Neuron (in vitro differentiated cells): ENCODE results near the gene KCTD4.

ENCODE experiments used
- H2AFZ ChIP-seq: one replicate; pipeline ENCODE4 v1.6.1; 2013; ENCODE audit warnings: low read depth, mild to moderate bottlenecking, inconsistent platforms, low read length, moderate library complexity
- H3K27me3 ChIP-seq: one replicate; pipeline ENCODE4 v1.6.1; 2013; ENCODE audit warnings: low read length; ENCODE audit not compliant: insufficient read depth
- H3K36me3 ChIP-seq: one replicate; pipeline ENCODE4 v1.6.1; 2013; ENCODE audit warnings: low read length; ENCODE audit not compliant: insufficient read depth
- H3K4me1 ChIP-seq: one replicate; pipeline ENCODE4 v1.6.1; 2013; ENCODE audit warnings: low read length; ENCODE audit not compliant: insufficient read depth
- H3K4me3 ChIP-seq: 2 replicates; pipeline ENCODE4 v1.5.1; 2013; ENCODE audit warnings: mild to moderate bottlenecking, low read length, moderate library complexity
- H3K9me3 ChIP-seq: one replicate; pipeline ENCODE4 v1.6.1; 2013; ENCODE audit warnings: low read length

The KCTD4 gene

DNA sequence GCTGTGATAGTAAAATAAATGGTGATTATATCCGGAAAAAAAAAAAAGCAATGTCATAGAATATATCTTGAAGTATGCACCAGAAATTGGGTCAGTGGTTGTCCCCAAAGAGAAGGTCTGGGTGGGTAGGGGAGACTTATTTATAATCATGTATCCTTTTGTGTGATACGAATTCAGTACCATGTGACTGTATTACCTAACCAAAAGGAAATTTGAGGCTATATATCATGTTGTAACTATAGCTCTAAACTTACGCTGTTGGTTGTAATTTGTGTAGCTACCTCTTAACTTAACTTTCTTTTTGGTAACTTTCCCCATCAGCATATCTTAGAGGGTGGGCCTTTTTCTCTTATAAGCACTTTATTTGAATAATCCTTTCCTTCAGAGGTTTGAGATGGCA lies 25.2 kb upstream of the KCTD4 start:
- Histone ChIP-seq H3K4me3 (no peak overlapping the region), H3K27me3 (no peaks in the 10 kb centered on the region), H3K4me1 (no peaks in the 10 kb centered on the region), H2AFZ (no peak overlapping the region), H3K36me3 (peaks cover 2% of the 10 kb centered on the region), H3K9me3 (no peaks in the 10 kb centered on the region)

- no peak overlapping the region for H3K4me3 ChIP-seq
- H2AFZ ChIP-seq = no peak overlapping the region
- H3K36me3 ChIP-seq = peaks cover 2% of the 10 kb centered on the region
- no peaks in the 10 kb centered on the region for H3K4me1 ChIP-seq
- no peaks in the 10 kb centered on the region for H3K9me3 ChIP-seq
- no peaks in the 10 kb centered on the region for H3K27me3 ChIP-seq
Measured at GRCh38 chr13:45225370-45225769, 24.5 kb upstream of the KCTD4 start.

DNA sequence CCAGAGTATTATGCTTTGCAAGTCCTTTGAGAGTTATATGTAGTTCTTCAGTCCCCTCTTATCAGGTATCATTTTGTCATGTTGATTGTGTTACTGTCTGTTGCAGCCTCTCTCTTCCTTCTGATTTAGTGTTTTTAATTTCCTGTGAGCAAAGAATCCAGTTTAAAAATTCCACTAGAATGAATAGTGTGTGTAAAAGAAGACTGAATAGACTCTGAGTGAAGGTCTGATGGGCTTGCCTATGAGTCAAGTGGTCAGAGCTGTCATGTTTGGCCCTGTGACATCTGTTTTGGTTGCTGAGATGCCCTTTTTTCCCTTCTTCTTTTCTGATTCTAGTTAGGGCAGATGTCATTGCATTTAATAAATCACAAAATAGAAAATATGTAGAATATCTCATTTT lies 23.3 kb upstream of the KCTD4 start:
- no peak overlapping the region for H3K4me3 ChIP-seq
- H2AFZ ChIP-seq = no peak overlapping the region
- H3K36me3 ChIP-seq = peaks cover 2% of the 10 kb centered on the region
- peaks cover 1% of the 10 kb centered on the region for H3K4me1 ChIP-seq
- H3K9me3 ChIP-seq = no peaks in the 10 kb centered on the region
- H3K27me3 ChIP-seq = no peaks in the 10 kb centered on the region

- Histone ChIP-seq H3K4me1 (peaks cover 13% of the 10 kb centered on the region), H3K27me3 (no peaks in the 10 kb centered on the region), H3K4me3 (no peak overlapping the region), H3K9me3 (no peaks in the 10 kb centered on the region), H3K36me3 (no peaks in the 10 kb centered on the region), H2AFZ (no peak overlapping the region)
Measured at GRCh38 chr13:45222919-45223318, 22.1 kb upstream of the KCTD4 start.

- H3K36me3 ChIP-seq = no peaks in the 10 kb centered on the region
- H2AFZ ChIP-seq = no peak overlapping the region
Measured at GRCh38 chr13:45222516-45222915, 21.7 kb upstream of the KCTD4 start.

GRCh38 chr13:45220403-45220802 lies 19.6 kb upstream of the KCTD4 start:
- Histone ChIP-seq H3K4me3 (no peak overlapping the region), H3K36me3 (no peaks in the 10 kb centered on the region), H3K4me1 (peaks cover 13% of the 10 kb centered on the region), H3K9me3 (no peaks in the 10 kb centered on the region), H2AFZ (no peak overlapping the region), H3K27me3 (no peaks in the 10 kb centered on the region)

More at GRCh38 chr13:45222516-45222915, 21.7 kb upstream of the KCTD4 start:
- H3K9me3 ChIP-seq = no peaks in the 10 kb centered on the region
- peaks cover 13% of the 10 kb centered on the region for H3K4me1 ChIP-seq
- H3K4me3 ChIP-seq = no peak overlapping the region
- no peaks in the 10 kb centered on the region for H3K27me3 ChIP-seq

DNA sequence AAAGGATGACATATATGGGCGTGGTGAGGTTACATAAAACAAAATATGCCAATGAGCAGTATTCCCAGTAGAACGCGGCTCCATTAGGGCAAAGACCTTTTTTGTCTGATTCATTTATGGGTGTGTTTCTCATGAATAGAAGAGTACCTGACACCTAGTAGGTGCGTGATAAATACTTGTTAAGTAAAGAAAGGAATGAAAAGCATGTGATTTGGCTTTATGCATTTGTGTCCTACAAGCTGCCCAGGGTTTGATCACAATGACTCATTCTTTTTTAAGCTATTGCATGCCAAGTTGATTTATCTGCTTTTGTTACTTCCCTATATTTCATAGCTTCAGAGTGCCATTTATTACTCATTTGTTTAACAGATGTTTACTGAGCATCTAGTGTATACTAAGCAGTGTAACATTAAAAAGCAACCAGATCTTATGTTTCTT lies 19.1 kb upstream of the KCTD4 start:
- Histone ChIP-seq H3K9me3 (no peaks in the 10 kb centered on the region), H3K4me3 (no peak overlapping the region), H3K4me1 (peaks cover 13% of the 10 kb centered on the region), H2AFZ (no peak overlapping the region), H3K36me3 (no peaks in the 10 kb centered on the region), H3K27me3 (no peaks in the 10 kb centered on the region)

DNA sequence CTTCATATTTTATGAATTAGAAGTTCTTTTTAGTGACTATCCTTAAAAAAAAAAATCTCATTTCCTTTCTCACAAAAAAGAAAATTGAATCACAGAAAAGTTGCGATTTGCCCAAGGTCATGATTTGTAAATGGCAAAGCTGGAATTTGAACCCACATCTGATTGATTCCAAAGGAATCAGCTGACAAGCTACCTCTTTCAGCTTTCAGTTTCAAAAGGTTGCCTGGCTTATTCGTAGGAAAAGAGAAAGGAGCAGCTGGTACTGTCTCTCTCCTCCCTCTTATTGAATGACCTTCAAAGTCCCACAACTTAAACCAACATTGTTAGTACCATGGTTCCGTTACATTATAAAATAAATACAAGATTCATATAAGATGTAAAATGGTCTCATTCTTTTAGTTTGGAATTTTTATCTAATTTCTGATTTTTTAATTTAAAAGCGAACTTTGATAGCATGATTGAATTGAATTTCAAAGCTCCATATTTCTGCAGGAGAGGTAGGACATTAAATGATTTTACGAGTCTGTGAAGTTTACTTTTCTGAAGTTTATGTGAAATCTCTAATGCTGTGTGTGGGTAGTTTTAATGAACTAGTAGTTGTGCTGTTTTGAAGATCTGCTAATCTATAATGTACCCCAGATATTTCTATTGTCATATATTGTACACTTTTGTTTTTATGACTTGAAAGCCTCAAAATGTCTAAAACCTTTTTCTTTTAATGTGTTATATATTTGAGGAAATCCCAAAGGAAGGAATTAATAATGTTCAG lies 18.5 kb upstream of the KCTD4 start:
- no peaks in the 10 kb centered on the region for H3K27me3 ChIP-seq
- H2AFZ ChIP-seq = no peak overlapping the region
- H3K9me3 ChIP-seq = no peaks in the 10 kb centered on the region
- no peak overlapping the region for H3K4me3 ChIP-seq
- peaks cover 13% of the 10 kb centered on the region for H3K4me1 ChIP-seq
- no peaks in the 10 kb centered on the region for H3K36me3 ChIP-seq

- no peaks in the 10 kb centered on the region for H3K27me3 ChIP-seq
- H2AFZ ChIP-seq = no peak overlapping the region
- H3K4me1 ChIP-seq = peaks cover 13% of the 10 kb centered on the region
- no peaks in the 10 kb centered on the region for H3K9me3 ChIP-seq
- H3K36me3 ChIP-seq = no peaks in the 10 kb centered on the region
- H3K4me3 ChIP-seq = no peak overlapping the region
Measured at GRCh38 chr13:45218689-45219088, 17.8 kb upstream of the KCTD4 start.

DNA sequence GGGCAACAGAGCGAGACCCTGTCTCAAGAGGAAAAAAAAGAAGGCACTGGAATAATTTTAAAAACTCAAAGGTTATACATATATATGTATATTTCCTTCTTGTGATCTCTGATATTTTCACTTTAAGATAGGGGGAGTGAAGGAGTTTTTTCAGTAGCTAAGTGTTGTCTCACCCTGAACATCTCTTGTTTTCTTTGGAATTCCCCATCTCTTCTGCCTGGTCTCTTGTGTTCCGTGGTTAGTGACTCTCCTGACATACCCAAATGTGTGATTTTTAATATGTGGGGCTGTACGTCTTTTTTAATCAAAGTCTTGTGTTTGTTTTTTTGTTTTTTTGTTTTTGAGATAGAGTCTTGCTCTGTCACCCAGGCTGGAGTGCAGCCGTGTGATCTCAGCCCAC lies 15.3 kb upstream of the KCTD4 start:
- peaks cover 13% of the 10 kb centered on the region for H3K4me1 ChIP-seq
- H3K9me3 ChIP-seq = no peaks in the 10 kb centered on the region
- no peaks in the 10 kb centered on the region for H3K27me3 ChIP-seq
- no peaks in the 10 kb centered on the region for H3K36me3 ChIP-seq
- H3K4me3 ChIP-seq = no peak overlapping the region
- H2AFZ ChIP-seq = no peak overlapping the region

- H3K4me3 ChIP-seq = no peak overlapping the region
- no peaks in the 10 kb centered on the region for H3K27me3 ChIP-seq
- H2AFZ ChIP-seq = no peak overlapping the region
- H3K4me1 ChIP-seq = peaks cover 13% of the 10 kb centered on the region
- H3K9me3 ChIP-seq = no peaks in the 10 kb centered on the region
- peaks cover 6% of the 10 kb centered on the region for H3K36me3 ChIP-seq
Measured at GRCh38 chr13:45215392-45216077, 14.7 kb upstream of the KCTD4 start.

GRCh38 chr13:45209229-45209628 lies 8.4 kb upstream of the KCTD4 start:
- H3K4me1 ChIP-seq = no peaks in the 10 kb centered on the region
- no peaks in the 10 kb centered on the region for H3K9me3 ChIP-seq
- H2AFZ ChIP-seq = no peak overlapping the region
- no peaks in the 10 kb centered on the region for H3K27me3 ChIP-seq
- H3K4me3 ChIP-seq = no peak overlapping the region
- H3K36me3 ChIP-seq = peaks cover 21% of the 10 kb centered on the region

DNA sequence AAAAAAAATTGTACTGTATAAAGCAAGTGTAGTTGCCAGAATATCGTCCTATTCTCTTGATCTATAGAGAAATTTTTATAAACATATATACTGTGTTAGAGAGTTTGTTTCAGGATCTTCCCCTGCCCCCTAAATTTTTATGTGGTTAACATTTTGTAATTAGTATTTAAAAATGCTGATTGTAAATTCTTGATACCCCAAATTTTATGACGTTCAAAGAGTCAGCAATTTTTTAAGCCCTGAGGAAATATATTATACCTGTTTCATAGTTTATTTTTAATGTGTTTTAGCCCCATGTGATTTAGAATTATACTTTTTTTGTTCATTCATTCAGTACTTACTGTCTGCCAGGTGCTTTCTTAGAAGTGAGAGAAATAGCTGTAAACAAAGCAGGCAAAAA lies 7.3 kb upstream of the KCTD4 start:
- Histone ChIP-seq H3K4me1 (no peaks in the 10 kb centered on the region), H3K27me3 (no peaks in the 10 kb centered on the region), H3K4me3 (no peak overlapping the region), H3K36me3 (peaks cover 21% of the 10 kb centered on the region), H3K9me3 (no peaks in the 10 kb centered on the region), H2AFZ (no peak overlapping the region)
